Coronary artery (tissue), 2 donors: Measurements from ENCODE around the gene KIRREL2.

ENCODE experiments used
- DNase-seq: peaks from one replicate; pipeline ENCODE4 v3.0.0-alpha.2; 2017; ENCODE audit warnings: low spot score
- H3K27ac ChIP-seq, 2 donors: fragments of 200-600 bp; sonication (generic); one replicate each; pipeline ENCODE4 v1.5.1; 2016 to 2019
- H3K4me3 ChIP-seq: fragments of 200-600 bp; sonication (generic); 2 replicates; pipeline ENCODE4 v1.5.1; 2016; ENCODE audit warnings: mild to moderate bottlenecking, moderate library complexity
- CTCF ChIP-seq: fragments of 200-600 bp; sonication (generic); IDR thresholded peaks from one replicate; pipeline ENCODE4 v1.5.1; 2019; ENCODE audit warnings: antibody characterized with exemption

The KIRREL2 gene

DNA sequence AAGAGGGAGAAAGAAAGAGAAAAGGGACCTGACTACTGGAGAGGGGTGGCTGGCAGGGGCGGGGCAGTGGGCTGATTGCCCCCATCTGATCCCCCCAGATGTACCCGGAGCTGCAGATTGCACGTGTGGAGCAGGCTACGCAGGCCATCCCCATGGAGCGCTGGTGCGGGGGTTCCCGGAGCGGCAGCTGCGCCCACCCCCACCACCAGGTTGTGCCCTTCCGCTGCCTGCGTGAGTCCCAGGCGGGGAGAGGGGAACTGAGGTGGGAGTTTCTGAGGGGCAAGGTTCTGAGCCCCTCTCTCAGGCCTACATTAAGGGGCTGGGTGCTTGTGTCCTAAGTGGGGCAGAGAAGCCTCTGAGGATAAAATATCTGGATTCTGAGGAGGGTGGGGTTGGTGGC is 14.1 kb downstream of the KIRREL2 start:
- no peak for DNase-seq
- no peak for TF ChIP-seq CTCF
- Histone ChIP-seq H3K27ac (no peak overlapping the region), H3K4me3 (no peak overlapping the region)

DNA sequence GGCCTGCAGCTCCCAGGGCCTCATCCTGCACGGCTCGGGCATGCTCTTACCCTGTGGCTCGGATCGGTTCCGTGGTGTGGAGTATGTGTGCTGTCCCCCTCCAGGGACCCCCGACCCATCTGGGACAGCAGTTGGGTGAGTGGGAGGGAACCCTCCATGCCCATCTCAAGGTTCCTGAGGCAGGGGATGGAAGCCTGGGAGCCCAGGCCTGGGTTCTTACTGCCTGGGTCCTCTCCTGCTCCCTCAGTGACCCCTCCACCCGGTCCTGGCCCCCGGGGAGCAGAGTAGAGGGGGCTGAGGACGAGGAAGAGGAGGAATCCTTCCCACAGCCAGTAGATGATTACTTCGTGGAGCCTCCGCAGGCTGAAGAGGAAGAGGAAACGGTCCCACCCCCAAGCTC is 14.9 kb downstream of the KIRREL2 start:
- no peak overlapping the region for H3K4me3 ChIP-seq
- no peak for DNase-seq
- H3K27ac ChIP-seq = no peak overlapping the region
- TF ChIP-seq CTCF = no peak

DNA sequence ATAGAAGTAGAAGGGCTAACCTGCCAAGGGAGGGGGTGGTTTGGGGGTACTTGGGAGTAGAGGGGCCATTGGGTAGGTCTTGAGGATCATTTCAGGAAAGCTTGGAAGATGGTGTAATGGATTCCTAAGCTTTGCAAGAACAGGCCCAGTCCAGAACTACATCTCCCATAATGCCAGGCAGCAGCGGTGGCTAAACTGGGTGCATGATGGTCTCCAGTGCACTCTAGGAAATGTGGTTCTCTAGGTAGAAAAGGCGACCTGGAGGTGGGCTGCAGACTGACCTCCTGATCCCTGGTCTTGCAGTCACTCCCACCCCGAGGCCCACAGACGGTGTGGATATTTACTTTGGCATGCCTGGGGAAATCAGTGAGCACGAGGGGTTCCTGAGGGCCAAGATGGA is 15.5 kb downstream of the KIRREL2 start:
- Histone ChIP-seq H3K27ac (no peak overlapping the region), H3K4me3 (no peak overlapping the region)
- TF ChIP-seq CTCF = no peak
- no peak for DNase-seq

DNA sequence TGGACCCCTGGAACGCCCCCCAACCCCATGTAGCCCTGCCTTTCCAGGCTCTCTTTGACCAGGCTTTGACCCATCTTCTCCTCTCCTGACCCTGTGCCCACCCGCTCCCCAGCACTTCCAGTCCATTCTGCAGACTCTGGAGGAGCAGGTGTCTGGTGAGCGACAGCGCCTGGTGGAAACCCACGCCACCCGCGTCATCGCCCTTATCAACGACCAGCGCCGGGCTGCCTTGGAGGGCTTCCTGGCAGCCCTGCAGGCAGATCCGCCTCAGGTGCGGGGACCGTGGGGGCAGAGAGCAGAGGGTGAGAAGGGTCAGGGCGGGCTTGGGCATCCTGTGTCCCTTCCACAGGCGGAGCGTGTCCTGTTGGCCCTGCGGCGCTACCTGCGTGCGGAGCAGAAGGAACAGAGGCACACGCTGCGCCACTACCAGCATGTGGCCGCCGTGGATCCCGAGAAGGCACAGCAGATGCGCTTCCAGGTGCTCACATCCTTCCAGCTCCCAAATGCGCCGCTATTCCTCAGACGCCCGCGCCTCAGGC is 17.8 kb downstream of the KIRREL2 start:
- Histone ChIP-seq H3K27ac (no peak overlapping the region), H3K4me3 (no peak overlapping the region)
- DNase-seq = no peak
- TF ChIP-seq CTCF = no peak

- Histone ChIP-seq H3K27ac (no peak overlapping the region), H3K4me3 (no peak overlapping the region)
- no peak for DNase-seq
- TF ChIP-seq CTCF = no peak
Measured at GRCh38 chr19:35879068-35879467, 22.4 kb downstream of the KIRREL2 start.

GRCh38 chr19:35879770-35880317 is 23.1 kb downstream of the KIRREL2 start:
- Histone ChIP-seq H3K27ac (no peak overlapping the region), H3K4me3 (no peak overlapping the region)
- peak; percentile 85 for DNase-seq
- TF ChIP-seq CTCF = no peak

- DNase-seq = no peak
- Histone ChIP-seq H3K4me3 (no peak overlapping the region), H3K27ac (no peak overlapping the region)
- TF ChIP-seq CTCF = no peak
Measured at GRCh38 chr19:35882114-35882832, 25.6 kb downstream of the KIRREL2 start.
